HG03103 (cell line): ENCODE measurements around the gene NEK1.
A peak's percentile ranks its signal among the peaks of the same experiment; 100 is the strongest.

ENCODE experiments used
- ATAC-seq: cut with Tn5 transposase; IDR thresholded peaks from one replicate; pipeline ENCODE4 v1.9.1; 2021; ENCODE audit warnings: low read depth; ENCODE audit not compliant: unreplicated experiment

The NEK1 gene

GRCh38 chr4:169611991-169612870 lies at the start of gene NEK1:
NEK1 (minus strand) TSS chr4:169612583; CDS start chr4:169602630, 9,953 bp downstream.
- ATAC-seq = peak; percentile 95

GRCh38 chr4:169661761-169662160 lies 49.4 kb upstream of the NEK1 start:
- ATAC-seq = no peak

- ATAC-seq = no peak
Observed at GRCh38 chr4:169660929-169661328, 48.5 kb upstream of the NEK1 start.

GRCh38 chr4:169659716-169660670 lies 47.6 kb upstream of the NEK1 start:
- peak; percentile 95 for ATAC-seq

- ATAC-seq = no peak
Observed at GRCh38 chr4:169658975-169659715, 46.8 kb upstream of the NEK1 start.

- ATAC-seq = no peak
Observed at GRCh38 chr4:169658196-169658595, 45.8 kb upstream of the NEK1 start.

GRCh38 chr4:169657470-169658107 lies 45.2 kb upstream of the NEK1 start:
- ATAC-seq = no peak

- ATAC-seq = no peak
Observed at GRCh38 chr4:169655401-169655800, 43.0 kb upstream of the NEK1 start.

- ATAC-seq = no peak
Observed at GRCh38 chr4:169652535-169652934, 40.2 kb upstream of the NEK1 start.

GRCh38 chr4:169650227-169650936 lies 38.0 kb upstream of the NEK1 start:
- no peak for ATAC-seq

- no peak for ATAC-seq
Observed at GRCh38 chr4:169649545-169650226, 37.3 kb upstream of the NEK1 start.

- ATAC-seq = no peak
Observed at GRCh38 chr4:169645627-169646026, 33.2 kb upstream of the NEK1 start.

GRCh38 chr4:169644802-169645201 lies 32.4 kb upstream of the NEK1 start:
- no peak for ATAC-seq

GRCh38 chr4:169640261-169640870 lies 28.0 kb upstream of the NEK1 start:
- no peak for ATAC-seq

- no peak for ATAC-seq
Observed at GRCh38 chr4:169634975-169635374, 22.6 kb upstream of the NEK1 start.

GRCh38 chr4:169632896-169633295 lies 20.5 kb upstream of the NEK1 start:
- ATAC-seq = no peak

- ATAC-seq = no peak
Observed at GRCh38 chr4:169630069-169630468, 17.7 kb upstream of the NEK1 start.

GRCh38 chr4:169628579-169628978 lies 16.2 kb upstream of the NEK1 start:
- no peak for ATAC-seq
